HepG2 (cell line): Measurements from ENCODE around the gene ENTPD2. TPM values are rescaled to one million over a fixed set of nuclear protein-coding genes. Genes with fewer than 3 reads are reported as not detected.

Experiments
- HNRNPK ChIP-seq: fragments of 200-400 bp; formaldehyde crosslinking; IDR thresholded peaks from 2 replicates; pipeline ENCODE4 v1.6.1; 2018; ENCODE audit warnings: low read length, low read depth, moderate library complexity, mild to moderate bottlenecking; ENCODE audit not compliant: poor library complexity, severe bottlenecking
- HOXA5 ChIP-seq: sonication (generic); formaldehyde crosslinking; IDR thresholded peaks from 2 replicates; pipeline ENCODE4 v1.4.0; 2020; ENCODE audit warnings: missing genetic modification reagents
- KLF16 ChIP-seq, 2 experiments: sonication (generic) in 1 of 2; formaldehyde crosslinking in 1 of 2; IDR thresholded peaks; 2 replicates each; pipeline versions ENCODE4 v1.6.1 to v1.8.0; 2016 to 2023; ENCODE audit warnings: missing genetic modification reagents in 2 of 2, missing compliant biosample characterization in 1 of 2
- MIER3 ChIP-seq: IDR thresholded peaks from 2 replicates; pipeline ENCODE4 v1.6.1; 2016; ENCODE audit warnings: missing compliant biosample characterization, borderline replicate concordance
- MXI1 ChIP-seq: IDR thresholded peaks from 3 replicates; pipeline ENCODE4 v1.6.1; 2012; ENCODE audit warnings: low read depth, low read length, inconsistent platforms, borderline replicate concordance
- MYNN ChIP-seq: sonication (generic); formaldehyde crosslinking; IDR thresholded peaks from 2 replicates; pipeline ENCODE4 v1.4.0; 2020; ENCODE audit warnings: mild to moderate bottlenecking, low read depth, missing genetic modification reagents
- ONECUT2 ChIP-seq: sonication (generic); formaldehyde crosslinking; IDR thresholded peaks from 2 replicates; pipeline ENCODE4 v1.4.0; 2020; ENCODE audit warnings: missing genetic modification reagents
- RBFOX2 ChIP-seq: fragments of 200-400 bp; formaldehyde crosslinking; IDR thresholded peaks from 2 replicates; pipeline ENCODE4 v1.6.1; 2017; ENCODE audit warnings: low read depth, mild to moderate bottlenecking, low read length
- SAP130 ChIP-seq: IDR thresholded peaks from 2 replicates; pipeline ENCODE4 v1.6.1; 2016; ENCODE audit warnings: low read depth
- SIN3B ChIP-seq: fragments of 150-350 bp; IDR thresholded peaks from 2 replicates; pipeline ENCODE4 v1.6.1; 2014; ENCODE audit warnings: low read length
- SOX13 ChIP-seq, 3 experiments: fragments of 450-650 bp in 1 of 3; sonication (generic) in 1 of 3; formaldehyde crosslinking in 1 of 3; IDR thresholded peaks in 2 of 3; conservative IDR thresholded peaks in 1 of 3; 2 replicates each; pipeline versions ENCODE4 v1.5.0 to v1.6.1; 2016 to 2020; ENCODE audit warnings: antibody characterized with exemption in 1 of 3, mild to moderate bottlenecking in 1 of 3, missing compliant biosample characterization in 1 of 3, missing genetic modification reagents in 1 of 3, moderate library complexity in 1 of 3
- TCF7L2 ChIP-seq: IDR thresholded peaks from 2 replicates; pipeline ENCODE4 v1.6.1; 2011; ENCODE audit warnings: mild to moderate bottlenecking, low read depth, low read length, moderate library complexity
- ZC3H4 ChIP-seq: sonication (generic); formaldehyde crosslinking; IDR thresholded peaks from 2 replicates; pipeline ENCODE4 v1.4.0; 2020; ENCODE audit warnings: missing genetic modification reagents, borderline replicate concordance
- ZKSCAN5 ChIP-seq: sonication (generic); formaldehyde crosslinking; IDR thresholded peaks from 2 replicates; pipeline ENCODE4 v1.5.1; 2020; ENCODE audit warnings: mild to moderate bottlenecking, missing genetic modification reagents
- ZMYM4 ChIP-seq: sonication (generic); formaldehyde crosslinking; IDR thresholded peaks from 2 replicates; pipeline ENCODE4 v1.8.1; 2023; ENCODE audit warnings: mild to moderate bottlenecking, missing genetic modification reagents
- ZNF235 ChIP-seq: sonication (generic); formaldehyde crosslinking; IDR thresholded peaks from 2 replicates; pipeline ENCODE4 v1.8.1; 2023; ENCODE audit warnings: mild to moderate bottlenecking, missing genetic modification reagents, borderline replicate concordance
- ZNF329 ChIP-seq: sonication (generic); formaldehyde crosslinking; IDR thresholded peaks from 2 replicates; pipeline ENCODE4 v1.9.0; 2021; ENCODE audit warnings: low read depth, mild to moderate bottlenecking, missing genetic modification reagents
- ZNF546 ChIP-seq: sonication (generic); formaldehyde crosslinking; conservative IDR thresholded peaks from 2 replicates; pipeline ENCODE4 v1.8.1; 2023; ENCODE audit warnings: mild to moderate bottlenecking, missing genetic modification reagents
- ZNF570 ChIP-seq: sonication (generic); formaldehyde crosslinking; IDR thresholded peaks from 2 replicates; pipeline ENCODE4 v1.4.0; 2020; ENCODE audit warnings: mild to moderate bottlenecking, missing genetic modification reagents, borderline replicate concordance
- ZNF589 ChIP-seq: sonication (generic); formaldehyde crosslinking; conservative IDR thresholded peaks from 2 replicates; pipeline ENCODE4 v1.8.0; 2022; ENCODE audit warnings: mild to moderate bottlenecking, moderate library complexity, missing genetic modification reagents
- ZSCAN20 ChIP-seq: sonication (generic); formaldehyde crosslinking; IDR thresholded peaks from 2 replicates; pipeline ENCODE4 v1.4.0; 2020; ENCODE audit warnings: missing genetic modification reagents, mild to moderate bottlenecking, borderline replicate concordance
- ZSCAN22 ChIP-seq: sonication (generic); formaldehyde crosslinking; IDR thresholded peaks from 2 replicates; pipeline ENCODE4 v1.4.0; 2020; ENCODE audit warnings: mild to moderate bottlenecking, missing genetic modification reagents
- polyA plus RNA-seq, 8 experiments: library from polyadenylated mRNA; depleted of rRNA in 3 of 8; stranded (reverse) in 7 of 8; unstranded in 1 of 8; fragments of >200 nt; fragmentation: Illumina TruSeq in 4 of 8; extraction: Trizol in 4 of 8; gene quantifications; 2 replicates each; pipeline versions ENCODE4 v1.2.1 to v1.2.3, GENCODE V29; 2011 to 2016; ENCODE audit warnings: low read depth in 4 of 8, missing spikeins in 1 of 8, mixed read lengths in 1 of 8; ENCODE audit not compliant: insufficient read depth in 1 of 8
- total RNA-seq, 5 experiments: library from RNA; depleted of rRNA; stranded (reverse); fragments of >200 nt; fragmentation: Illumina TruSeq; extraction: Trizol; gene quantifications; 2 replicates each; pipeline ENCODE4 v1.2.3, GENCODE V29; 2016; ENCODE audit warnings: low read depth in 1 of 5
- TF ChIP-seq, protein P1 (sequence below): IDR thresholded peaks from 2 replicates; pipeline ENCODE4 v1.6.1; 2012; ENCODE audit warnings: low read depth, low read length, improper control_type of control experiment
- TF ChIP-seq, protein P2 (sequence below): sonication (generic); formaldehyde crosslinking; IDR thresholded peaks from 2 replicates; pipeline ENCODE4 v1.4.0; 2020; ENCODE audit warnings: missing genetic modification reagents
- TF ChIP-seq, protein P3 (sequence below): IDR thresholded peaks from 2 replicates; pipeline ENCODE4 v1.6.1; 2016; ENCODE audit warnings: low read depth, control low read depth
- TF ChIP-seq, protein P4 (sequence below): sonication (generic); formaldehyde crosslinking; IDR thresholded peaks from 2 replicates; pipeline ENCODE4 v1.5.0; 2020; ENCODE audit warnings: missing genetic modification reagents

The ENTPD2 gene
- total and polyA plus RNA-seq, 2 of the 13 experiments (the other 11 are each of a cell fraction or from before 2014, with no cell fraction given): 0.95 to 3.2 TPM

DNA sequence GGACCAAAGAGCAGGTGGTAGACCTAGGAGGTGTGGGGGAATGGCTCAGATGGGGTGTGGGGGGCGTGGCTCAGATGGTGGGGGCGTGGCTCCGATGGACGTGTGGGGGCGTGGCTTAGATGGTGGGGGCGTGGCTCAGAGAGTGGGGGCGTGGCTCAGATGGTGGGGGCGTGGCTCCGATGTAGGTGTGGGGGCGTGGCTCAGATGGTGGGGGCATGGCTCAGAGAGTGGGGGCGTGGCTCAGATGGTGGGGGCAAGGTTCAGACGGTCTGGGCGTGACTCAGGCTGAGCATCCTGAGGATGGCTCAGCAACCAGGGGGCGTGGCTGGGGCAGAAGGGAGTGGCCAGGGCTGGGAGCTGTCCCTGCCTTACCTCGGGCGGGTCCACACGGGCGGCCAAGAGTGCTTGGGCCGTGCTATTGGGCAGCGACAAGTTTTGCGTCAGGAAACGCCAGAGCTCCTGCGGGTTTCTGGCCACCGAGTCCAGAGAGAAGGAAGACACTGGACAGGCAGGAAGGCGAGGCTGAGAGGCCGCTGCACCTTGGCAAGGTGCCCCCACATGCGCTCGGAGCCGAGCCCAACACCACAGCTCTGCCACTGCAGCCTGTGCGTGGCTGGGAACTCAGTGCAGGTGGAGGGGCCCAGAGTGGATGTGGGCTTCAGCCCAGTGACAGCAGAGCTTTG lies 31.7 kb downstream of the ENTPD2 start (continued):
- TF ChIP-seq ZC3H4 (CRISPR knock-in tag): no peak
- no peak for TF ChIP-seq SOX13 (IDR thresholded peaks at IDR 0.05)
- TF ChIP-seq SOX13 (CRISPR knock-in tag; conservative IDR thresholded peaks at IDR 0.05 in 1 of 2, IDR thresholded peaks at IDR 0.05 in 1 of 2): no peak
- TF ChIP-seq ZNF329: no peak
- no peak for TF ChIP-seq ZNF235 (CRISPR knock-in tag)
- TF ChIP-seq MIER3 (CRISPR knock-in tag): no peak
- TF ChIP-seq ZKSCAN5: no peak
- TF ChIP-seq ZNF570: no peak
- no peak for TF ChIP-seq HOXA5 (CRISPR knock-in tag)
- no peak for TF ChIP-seq TCF7L2
- peak; percentile 72 for TF ChIP-seq SAP130 (CRISPR knock-in tag)
- TF ChIP-seq HNRNPK: peak; percentile 40
- no peak for TF ChIP-seq ZNF589 (CRISPR knock-in tag)
- TF ChIP-seq, protein P1, sequence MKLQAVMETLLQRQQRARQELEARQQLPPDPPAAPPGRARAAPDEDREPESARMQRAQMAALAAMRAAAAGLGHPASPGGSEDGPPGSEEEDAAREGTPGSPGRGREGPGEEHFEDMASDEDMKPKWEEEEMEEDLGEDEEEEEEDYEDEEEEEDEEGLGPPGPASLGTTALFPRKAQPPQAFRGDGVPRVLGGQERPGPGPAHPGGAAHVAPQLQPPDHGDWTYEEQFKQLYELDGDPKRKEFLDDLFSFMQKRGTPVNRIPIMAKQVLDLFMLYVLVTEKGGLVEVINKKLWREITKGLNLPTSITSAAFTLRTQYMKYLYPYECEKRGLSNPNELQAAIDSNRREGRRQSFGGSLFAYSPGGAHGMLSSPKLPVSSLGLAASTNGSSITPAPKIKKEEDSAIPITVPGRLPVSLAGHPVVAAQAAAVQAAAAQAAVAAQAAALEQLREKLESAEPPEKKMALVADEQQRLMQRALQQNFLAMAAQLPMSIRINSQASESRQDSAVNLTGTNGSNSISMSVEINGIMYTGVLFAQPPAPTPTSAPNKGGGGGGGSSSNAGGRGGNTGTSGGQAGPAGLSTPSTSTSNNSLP: no peak
- peak; percentile 82; the same call in 1 of the 3 replicates for TF ChIP-seq MXI1
- TF ChIP-seq, protein P2, sequence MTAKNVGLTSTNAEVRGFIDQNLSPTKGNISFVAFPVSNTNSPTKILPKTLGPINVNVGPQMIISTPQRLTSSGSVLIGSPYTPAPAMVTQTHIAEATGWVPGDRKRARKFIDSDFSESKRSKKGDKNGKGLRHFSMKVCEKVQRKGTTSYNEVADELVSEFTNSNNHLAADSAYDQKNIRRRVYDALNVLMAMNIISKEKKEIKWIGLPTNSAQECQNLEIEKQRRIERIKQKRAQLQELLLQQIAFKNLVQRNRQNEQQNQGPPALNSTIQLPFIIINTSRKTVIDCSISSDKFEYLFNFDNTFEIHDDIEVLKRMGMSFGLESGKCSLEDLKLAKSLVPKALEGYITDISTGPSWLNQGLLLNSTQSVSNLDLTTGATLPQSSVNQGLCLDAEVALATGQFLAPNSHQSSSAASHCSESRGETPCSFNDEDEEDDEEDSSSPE: no peak
- no peak for TF ChIP-seq MYNN (CRISPR knock-in tag)
- TF ChIP-seq RBFOX2: 0 out of 2 replicates have a peak, but pooled peaks have one; percentile 30
- TF ChIP-seq ZMYM4 (CRISPR knock-in tag): no peak
- TF ChIP-seq, protein P3, sequence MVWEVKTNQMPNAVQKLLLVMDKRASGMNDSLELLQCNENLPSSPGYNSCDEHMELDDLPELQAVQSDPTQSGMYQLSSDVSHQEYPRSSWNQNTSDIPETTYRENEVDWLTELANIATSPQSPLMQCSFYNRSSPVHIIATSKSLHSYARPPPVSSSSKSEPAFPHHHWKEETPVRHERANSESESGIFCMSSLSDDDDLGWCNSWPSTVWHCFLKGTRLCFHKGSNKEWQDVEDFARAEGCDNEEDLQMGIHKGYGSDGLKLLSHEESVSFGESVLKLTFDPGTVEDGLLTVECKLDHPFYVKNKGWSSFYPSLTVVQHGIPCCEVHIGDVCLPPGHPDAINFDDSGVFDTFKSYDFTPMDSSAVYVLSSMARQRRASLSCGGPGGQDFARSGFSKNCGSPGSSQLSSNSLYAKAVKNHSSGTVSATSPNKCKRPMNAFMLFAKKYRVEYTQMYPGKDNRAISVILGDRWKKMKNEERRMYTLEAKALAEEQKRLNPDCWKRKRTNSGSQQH (CRISPR knock-in tag): no peak
- TF ChIP-seq ZSCAN22 (CRISPR knock-in tag): no peak
- TF ChIP-seq KLF16 (CRISPR knock-in tag; IDR thresholded peaks at IDR 0.05): no peak
- no peak for TF ChIP-seq ONECUT2
- no peak for TF ChIP-seq ZSCAN20
- TF ChIP-seq ZNF546: no peak
- TF ChIP-seq, protein P4, sequence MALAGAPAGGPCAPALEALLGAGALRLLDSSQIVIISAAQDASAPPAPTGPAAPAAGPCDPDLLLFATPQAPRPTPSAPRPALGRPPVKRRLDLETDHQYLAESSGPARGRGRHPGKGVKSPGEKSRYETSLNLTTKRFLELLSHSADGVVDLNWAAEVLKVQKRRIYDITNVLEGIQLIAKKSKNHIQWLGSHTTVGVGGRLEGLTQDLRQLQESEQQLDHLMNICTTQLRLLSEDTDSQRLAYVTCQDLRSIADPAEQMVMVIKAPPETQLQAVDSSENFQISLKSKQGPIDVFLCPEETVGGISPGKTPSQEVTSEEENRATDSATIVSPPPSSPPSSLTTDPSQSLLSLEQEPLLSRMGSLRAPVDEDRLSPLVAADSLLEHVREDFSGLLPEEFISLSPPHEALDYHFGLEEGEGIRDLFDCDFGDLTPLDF (CRISPR knock-in tag): no peak
- no peak for TF ChIP-seq SIN3B
